ENCODE measurements around the gene EVA1C. TPM values are rescaled to one million over a fixed set of nuclear protein-coding genes. Genes with fewer than 3 reads are reported as not detected.

Gene EVA1C
- total and polyA plus RNA-seq, 2 experiments from 2014 or later, result 2.2 to 3.4 TPM

DNA sequence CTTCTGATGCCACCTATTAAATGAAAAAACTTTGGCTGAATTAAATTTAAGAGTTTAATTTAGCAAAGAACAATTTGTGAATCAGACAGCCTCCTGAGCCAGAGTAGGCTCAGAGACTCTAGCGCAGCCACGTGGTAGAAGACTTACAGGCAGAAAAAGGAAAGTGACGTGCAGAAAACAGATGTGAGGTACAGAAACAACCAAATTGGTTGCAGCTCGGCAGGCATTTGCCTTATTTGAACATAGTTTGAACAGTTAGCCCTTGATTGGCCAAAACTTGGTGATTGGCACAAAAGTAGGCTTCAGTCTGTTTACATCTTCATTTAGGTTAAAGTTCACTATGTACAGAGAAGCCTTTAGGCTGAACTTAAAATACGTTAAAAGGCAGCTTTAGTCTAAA lies 149.9 kb downstream of the EVA1C start:
- no peak overlapping the region for H3K4me3 ChIP-seq
- TF ChIP-seq EZH2phosphoT487 (IDR thresholded peaks at IDR 0.05; ENCODE audit: low read depth, severe bottlenecking, unreplicated experiment), result no peak
- TF ChIP-seq, protein P1, sequence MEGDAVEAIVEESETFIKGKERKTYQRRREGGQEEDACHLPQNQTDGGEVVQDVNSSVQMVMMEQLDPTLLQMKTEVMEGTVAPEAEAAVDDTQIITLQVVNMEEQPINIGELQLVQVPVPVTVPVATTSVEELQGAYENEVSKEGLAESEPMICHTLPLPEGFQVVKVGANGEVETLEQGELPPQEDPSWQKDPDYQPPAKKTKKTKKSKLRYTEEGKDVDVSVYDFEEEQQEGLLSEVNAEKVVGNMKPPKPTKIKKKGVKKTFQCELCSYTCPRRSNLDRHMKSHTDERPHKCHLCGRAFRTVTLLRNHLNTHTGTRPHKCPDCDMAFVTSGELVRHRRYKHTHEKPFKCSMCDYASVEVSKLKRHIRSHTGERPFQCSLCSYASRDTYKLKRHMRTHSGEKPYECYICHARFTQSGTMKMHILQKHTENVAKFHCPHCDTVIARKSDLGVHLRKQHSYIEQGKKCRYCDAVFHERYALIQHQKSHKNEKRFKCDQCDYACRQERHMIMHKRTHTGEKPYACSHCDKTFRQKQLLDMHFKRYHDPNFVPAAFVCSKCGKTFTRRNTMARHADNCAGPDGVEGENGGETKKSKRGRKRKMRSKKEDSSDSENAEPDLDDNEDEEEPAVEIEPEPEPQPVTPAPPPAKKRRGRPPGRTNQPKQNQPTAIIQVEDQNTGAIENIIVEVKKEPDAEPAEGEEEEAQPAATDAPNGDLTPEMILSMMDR (IDR thresholded peaks at IDR 0.05; ENCODE audit: poor library complexity), result peak; percentile 50
- no peak overlapping the region for H3K4me2 ChIP-seq
- no peaks in the 10 kb centered on the region for H3K27me3 ChIP-seq
- no peak overlapping the region for H3K27ac ChIP-seq
- no peaks in the 10 kb centered on the region for H3K9me2 ChIP-seq (replicated peaks; ENCODE audit: insufficient read depth)
- H3K9me3 ChIP-seq (ENCODE audit: low read depth), result no peaks in the 10 kb centered on the region
- H4K20me1 ChIP-seq (ENCODE audit: insufficient read depth, poor library complexity, severe bottlenecking), result no peaks in the 10 kb centered on the region
- H3K4me1 ChIP-seq (ENCODE audit: insufficient read depth), result no peaks in the 10 kb centered on the region
- peak; percentile 55 for DNase-seq (ENCODE audit: low spot score)
- 47% methylated on average over 5 of the region's 5 CpGs for WGBS (ENCODE audit: low lambda C conversion rate, missing lambda C conversion rate)
- no peaks in the 10 kb centered on the region for H3K79me2 ChIP-seq
- H3K36me3 ChIP-seq (replicated peaks; ENCODE audit: insufficient read depth, low read depth), result no peaks in the 10 kb centered on the region
- no peak overlapping the region for H2AFZ ChIP-seq

DNA sequence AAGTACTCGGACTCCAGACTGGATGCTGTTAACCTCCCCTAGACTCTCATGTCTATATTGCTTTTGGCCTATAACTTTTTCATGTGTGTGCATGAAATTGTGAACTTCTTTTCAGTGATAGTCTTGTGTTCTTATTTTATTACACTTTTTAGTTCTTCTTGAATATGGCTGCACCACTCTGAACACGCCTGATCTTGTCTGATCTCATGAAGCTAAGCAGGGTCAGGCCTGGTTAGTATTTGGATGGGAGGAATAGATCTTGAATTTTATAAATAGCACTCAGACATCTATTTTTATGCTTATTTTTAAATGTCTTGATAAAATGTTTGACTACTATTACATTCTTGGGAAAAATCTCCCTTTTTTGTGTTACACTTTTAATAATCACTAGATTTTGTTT lies 150.4 kb downstream of the EVA1C start:
- H4K20me1 ChIP-seq (ENCODE audit: insufficient read depth, poor library complexity, severe bottlenecking), result no peaks in the 10 kb centered on the region
- DNase-seq (ENCODE audit: low spot score), result no peak
- H3K27me3 ChIP-seq, result no peaks in the 10 kb centered on the region
- no peaks in the 10 kb centered on the region for H3K9me3 ChIP-seq (ENCODE audit: low read depth)
- no peaks in the 10 kb centered on the region for H3K4me1 ChIP-seq (ENCODE audit: insufficient read depth)
- no peaks in the 10 kb centered on the region for H3K9me2 ChIP-seq (replicated peaks; ENCODE audit: insufficient read depth)
- no peaks in the 10 kb centered on the region for H3K36me3 ChIP-seq (replicated peaks; ENCODE audit: insufficient read depth, low read depth)
- TF ChIP-seq EZH2 (IDR thresholded peaks at IDR 0.05; ENCODE audit: borderline replicate concordance), result no peak
- TF ChIP-seq EZH2phosphoT487 (IDR thresholded peaks at IDR 0.05; ENCODE audit: low read depth, severe bottlenecking, unreplicated experiment), result no peak
- TF ChIP-seq, protein P1 (IDR thresholded peaks at IDR 0.05; ENCODE audit: poor library complexity), result no peak
- no peaks in the 10 kb centered on the region for H3K79me2 ChIP-seq
- H3K27ac ChIP-seq, result no peak overlapping the region
- H3K4me3 ChIP-seq, result no peak overlapping the region
- WGBS (ENCODE audit: low lambda C conversion rate, missing lambda C conversion rate), result 97% methylated on average over 2 of the region's 2 CpGs
- H2AFZ ChIP-seq, result no peak overlapping the region
- H3K4me2 ChIP-seq, result no peak overlapping the region

Small RNA genes within 50 kb of the gene (small RNA-seq; reads per million reads assigned to genes)
- gene RF00438 (not detected), gene RNA5SP490 (0.16 reads per million), gene SNORA80A (23.9 reads per million, percentile 96 among the genes with 10 or more reads in this experiment)

Other genes with a start within 250 kb of the EVA1C start
- 7.6 and 9.4 TPM in 2 replicates for gene MIS18A, start 133.7 kb upstream of the EVA1C start, total RNA-seq
- 7.7 and 11.2 TPM in 2 replicates for gene MIS18A, start 133.7 kb upstream of the EVA1C start, polyA plus RNA-seq
- gene MRAP, start 113.9 kb upstream of the EVA1C start, total RNA-seq, result 0.24 and 0.33 TPM in 2 replicates
- 0.77 TPM in 1 of 2 replicates, not detected in the other for gene MRAP, start 113.9 kb upstream of the EVA1C start, polyA plus RNA-seq
- 10.1 and 13.6 TPM in 2 replicates for gene URB1, start 19.7 kb upstream of the EVA1C start, total RNA-seq
- gene URB1, start 19.7 kb upstream of the EVA1C start, polyA plus RNA-seq, result 2.9 and 3.4 TPM in 2 replicates
- 0.40 TPM in 1 of 2 replicates, not detected in the other for gene TCP10L, start 172.8 kb downstream of the EVA1C start, total RNA-seq
- gene TCP10L, start 172.8 kb downstream of the EVA1C start, polyA plus RNA-seq, result 0.91 and 1.0 TPM in 2 replicates
- gene CFAP298, start 199.7 kb downstream of the EVA1C start, total RNA-seq, result 32.6 and 35.7 TPM in 2 replicates
- 60.1 and 61.8 TPM in 2 replicates for gene CFAP298, start 199.7 kb downstream of the EVA1C start, polyA plus RNA-seq